HG02852 (cell line): ENCODE data around the gene RASGRP3.
A peak's percentile ranks its signal among the peaks of the same experiment; 100 is the strongest.

Source experiments
- ATAC-seq: cut with Tn5 transposase; IDR thresholded peaks from one replicate; pipeline ENCODE4 v1.9.1; 2021; ENCODE audit warnings: mild to moderate bottlenecking, moderate library complexity; ENCODE audit not compliant: unreplicated experiment

The RASGRP3 gene

GRCh38 chr2:33491441-33492084 is 15.1 kb downstream of the RASGRP3 start:
- no peak for ATAC-seq

- no peak for ATAC-seq
These were observed 16.1 kb downstream of the RASGRP3 start for GRCh38 chr2:33492399-33493134.

- peak; percentile 61 for ATAC-seq
These were observed 17.8 kb downstream of the RASGRP3 start for GRCh38 chr2:33494155-33494779.

- ATAC-seq = no peak
These were observed 18.6 kb downstream of the RASGRP3 start for GRCh38 chr2:33494877-33495641.

- ATAC-seq = no peak
These were observed 19.2 kb downstream of the RASGRP3 start for GRCh38 chr2:33495683-33496082.

GRCh38 chr2:33496150-33496549 is 19.7 kb downstream of the RASGRP3 start:
- ATAC-seq = no peak

GRCh38 chr2:33496726-33497125 is 20.3 kb downstream of the RASGRP3 start:
- no peak for ATAC-seq

GRCh38 chr2:33497221-33497650 is 20.8 kb downstream of the RASGRP3 start:
- ATAC-seq = peak; percentile 48

- ATAC-seq = peak; percentile 24
These were observed 22.0 kb downstream of the RASGRP3 start for GRCh38 chr2:33498291-33498956.

GRCh38 chr2:33500177-33500576 is 23.7 kb downstream of the RASGRP3 start:
- ATAC-seq = no peak

- no peak for ATAC-seq
These were observed 25.6 kb downstream of the RASGRP3 start for GRCh38 chr2:33502025-33502424.

- ATAC-seq = no peak
These were observed 26.6 kb downstream of the RASGRP3 start for GRCh38 chr2:33503002-33503401.

GRCh38 chr2:33505966-33506365 is 29.5 kb downstream of the RASGRP3 start:
- no peak for ATAC-seq

- no peak for ATAC-seq
These were observed 33.6 kb downstream of the RASGRP3 start for GRCh38 chr2:33509908-33510585.

GRCh38 chr2:33510586-33510968 is 34.1 kb downstream of the RASGRP3 start:
- no peak for ATAC-seq

GRCh38 chr2:33511141-33511540 is 34.7 kb downstream of the RASGRP3 start:
- no peak for ATAC-seq

- no peak for ATAC-seq
These were observed 35.7 kb downstream of the RASGRP3 start for GRCh38 chr2:33512112-33512511.

- ATAC-seq = no peak
These were observed 37.0 kb downstream of the RASGRP3 start for GRCh38 chr2:33513480-33513879.

GRCh38 chr2:33516456-33516995 is 40.1 kb downstream of the RASGRP3 start:
- no peak for ATAC-seq

- ATAC-seq = no peak
These were observed 41.8 kb downstream of the RASGRP3 start for GRCh38 chr2:33518200-33518599.
